K562 (cell line): ENCODE data around the gene CYP21A2. TPM values are rescaled to one million over a fixed set of nuclear protein-coding genes. Genes with fewer than 3 reads are reported as not detected.

Experiments used
- ATF6 ChIP-seq: sonication (generic); formaldehyde crosslinking; IDR thresholded peaks from 2 replicates; pipeline ENCODE4 v1.4.0; 2020; ENCODE audit warnings: mild to moderate bottlenecking, missing genetic modification reagents
- BCL6 ChIP-seq: fragments of 250-450 bp; sonication (Bioruptor Pico); IDR thresholded peaks from 2 replicates; pipeline ENCODE4 v1.4.0; 2020
- CEBPG ChIP-seq, 3 experiments: fragments of 200-800 bp in 1 of 3; sonication (Bioruptor generic) in 1 of 3; sonication (generic) in 1 of 3; formaldehyde crosslinking in 1 of 3; IDR thresholded peaks in 2 of 3; conservative IDR thresholded peaks in 1 of 3; 2 replicates each; pipeline versions ENCODE4 v1.6.1 to v1.8.0; 2016 to 2022; ENCODE audit warnings: missing compliant biosample characterization in 2 of 3, missing genetic modification characterization in 2 of 3, mild to moderate bottlenecking in 1 of 3, missing genetic modification reagents in 1 of 3
- ELK3 ChIP-seq: fragments of 450-650 bp; formaldehyde crosslinking; IDR thresholded peaks from 2 replicates; pipeline ENCODE4 v1.4.0; 2020; ENCODE audit warnings: mild to moderate bottlenecking
- FOXM1 ChIP-seq, 2 experiments: fragments of 450-650 bp in 1 of 2; sonication (generic) in 1 of 2; formaldehyde crosslinking in 1 of 2; IDR thresholded peaks; 2 replicates each; pipeline versions ENCODE4 v1.6.1 to v1.9.0; 2017 to 2022; ENCODE audit warnings: low read depth in 2 of 2, mild to moderate bottlenecking in 2 of 2, missing genetic modification reagents in 1 of 2, moderate library complexity in 1 of 2
- HDAC8 ChIP-seq: fragments of 450-650 bp; IDR thresholded peaks from 2 replicates; pipeline ENCODE4 v1.6.1; 2016; ENCODE audit warnings: mild to moderate bottlenecking, missing genetic modification characterization, moderate library complexity, missing compliant biosample characterization
- HES1 ChIP-seq: fragments of 450-650 bp; IDR thresholded peaks from 2 replicates; pipeline ENCODE4 v1.6.1; 2016; ENCODE audit warnings: low read depth, mild to moderate bottlenecking, moderate library complexity
- KLF16 ChIP-seq: IDR thresholded peaks from 2 replicates; pipeline ENCODE4 v1.6.1; 2016; ENCODE audit warnings: antibody characterized with exemption
- MAX ChIP-seq: sonication (generic); formaldehyde crosslinking; IDR thresholded peaks from 2 replicates; pipeline ENCODE4 v1.9.0; 2022; ENCODE audit warnings: mild to moderate bottlenecking, missing genetic modification reagents
- MYC ChIP-seq, 2 experiments: fragments of 250-450 bp in 1 of 2; sonication (Bioruptor Pico) in 1 of 2; IDR thresholded peaks; 2 replicates each; pipeline versions ENCODE4 v1.5.1 to v1.6.1; 2012 to 2021; ENCODE audit warnings: low read depth in 2 of 2, borderline replicate concordance in 1 of 2, improper control_type of control experiment in 1 of 2, low read length in 1 of 2, mild to moderate bottlenecking in 1 of 2, moderate library complexity in 1 of 2
- NFE2 ChIP-seq: IDR thresholded peaks from 2 replicates; pipeline ENCODE4 v1.6.1; 2014; ENCODE audit warnings: antibody characterized with exemption, low read depth
- NR2C1 ChIP-seq, 2 experiments: fragments of 450-650 bp; IDR thresholded peaks; 2 replicates each; pipeline ENCODE4 v1.6.1; 2017; ENCODE audit warnings: mild to moderate bottlenecking in 2 of 2, antibody characterized with exemption in 1 of 2, inconsistent platforms in 1 of 2, missing compliant biosample characterization in 1 of 2, missing genetic modification characterization in 1 of 2
- NRF1 ChIP-seq, 2 experiments: fragments of 450-650 bp; IDR thresholded peaks in 1 of 2; conservative IDR thresholded peaks in 1 of 2; 2 replicates each; pipeline ENCODE4 v1.6.1; 2014; ENCODE audit warnings: mild to moderate bottlenecking in 2 of 2
- RAD21 ChIP-seq, 2 experiments: fragments of 250-450 bp in 1 of 2; fragments of 450-650 bp in 1 of 2; sonication (Bioruptor Pico) in 1 of 2; formaldehyde crosslinking in 1 of 2; IDR thresholded peaks in 1 of 2; conservative IDR thresholded peaks in 1 of 2; 2 replicates each; pipeline versions ENCODE4 v1.4.0 to v1.8.0; 2020 to 2022; ENCODE audit warnings: mild to moderate bottlenecking in 2 of 2, moderate library complexity in 1 of 2
- RHOXF2B ChIP-seq: fragments of 250-450 bp; sonication (Bioruptor Pico); conservative IDR thresholded peaks from 2 replicates; pipeline ENCODE4 v1.5.1; 2021
- ZFP36 ChIP-seq: fragments of 150-350 bp; IDR thresholded peaks from 2 replicates; pipeline ENCODE4 v1.6.1; 2018; ENCODE audit warnings: low read length, low read depth; ENCODE audit not compliant: partially characterized antibody
- polyA plus RNA-seq, 8 experiments: library from polyadenylated mRNA; depleted of rRNA in 4 of 8; stranded (reverse) in 5 of 8; unstranded in 3 of 8; fragments of >200 nt; fragmentation: Nextera tagmentation in 2 of 8; fragmentation: Illumina TruSeq in 1 of 8; extraction: Ambion mirVana in 2 of 8; extraction: Trizol in 1 of 8; gene quantifications; 2 replicates each; pipeline versions ENCODE4 v1.2.1 to v1.2.3, GENCODE V29; 2011 to 2014; ENCODE audit warnings: inconsistent platforms in 1 of 8, missing spikeins in 1 of 8
- total RNA-seq, 7 experiments: library from RNA; depleted of rRNA in 6 of 7; stranded (reverse); fragments of >200 nt in 6 of 7; fragmentation: Illumina TruSeq in 2 of 7; extraction: Trizol in 2 of 7; gene quantifications; 2 replicates each; pipeline versions ENCODE4 v1.2.1 to v1.2.3, GENCODE V29; 2011 to 2021; ENCODE audit warnings: low replicate concordance in 1 of 7

CYP21A2 gene
- total and polyA plus RNA-seq, 9 of the 15 experiments (the other 6 are each of a cell fraction or from before 2014, with no cell fraction given) = 0.03 to 1.4 (median 0.19) TPM

- TF ChIP-seq ATF6 (CRISPR knock-in tag) (no peak), HDAC8 (tag) (0 out of 2 replicates have a peak, but pooled peaks have one; percentile 35), CEBPG (CRISPR knock-in tag; IDR thresholded peaks at IDR 0.05) (no peak), CEBPG (tag; conservative IDR thresholded peaks at IDR 0.05 in 1 of 2, IDR thresholded peaks at IDR 0.05 in 1 of 2) (no peak), BCL6 (no peak), FOXM1 (IDR thresholded peaks at IDR 0.05; ENCODE audit: low read depth) (no peak), FOXM1 (CRISPR knock-in tag; IDR thresholded peaks at IDR 0.05; ENCODE audit: low read depth) (no peak), NR2C1 (IDR thresholded peaks at IDR 0.05) (no peak), NR2C1 (tag; IDR thresholded peaks at IDR 0.05) (peak; percentile 30; the same call in 1 of the 2 replicates), MAX (CRISPR knock-in tag) (peak; percentile 45), ZFP36 (no peak), KLF16 (no peak), ELK3 (no peak), NFE2 (peak; percentile 73), RHOXF2B (CRISPR knock-in tag) (no peak), NRF1 (conservative IDR thresholded peaks at IDR 0.05 in 1 of 2, IDR thresholded peaks at IDR 0.05 in 1 of 2) (peak; percentile 55; a peak in 3 of 4 replicates), RAD21 (CRISPR knock-in tag; conservative IDR thresholded peaks at IDR 0.05 in 1 of 2, IDR thresholded peaks at IDR 0.05 in 1 of 2) (peak in 1 of 2 experiments; percentile 13; a peak in 1 of 4 replicates), HES1 (no peak), MYC (IDR thresholded peaks at IDR 0.05; ENCODE audit: low read depth, low read length) (no peak), MYC (CRISPR knock-in tag; IDR thresholded peaks at IDR 0.05; ENCODE audit: borderline replicate concordance, low read depth) (0 out of 2 replicates have a peak, but pooled peaks have one; percentile 42)
These were observed 7.7 kb downstream of the CYP21A2 start (continued) for GRCh38 chr6:32045811-32046449.
